Esophagus squamous epithelium (tissue), 5 donors: ENCODE measurements around the gene FOXO6. TPM values are rescaled to one million over a fixed set of nuclear protein-coding genes. Genes with fewer than 3 reads are reported as not detected.

Source experiments
- DNase-seq: peaks from one replicate; lab custom pipeline; 2025; lab: John Stamatoyannopoulos, UW
- H3K27ac ChIP-seq, 4 donors: fragments of 200-600 bp; sonication (generic); one replicate each; pipeline ENCODE4 v1.5.1; 2016 to 2019; ENCODE audit warnings: mild to moderate bottlenecking in 1 of 4
- H3K27me3 ChIP-seq, 4 donors: fragments of 200-600 bp; sonication (generic); 1 replicate in 3 of 4; 2 replicates in 1 of 4; pipeline versions ENCODE4 v1.5.1 to v1.6.0; 2017 to 2021; ENCODE audit warnings: antibody characterized with exemption in 1 of 4
- H3K36me3 ChIP-seq, 3 donors: fragments of 200-600 bp; sonication (generic); one replicate each; pipeline ENCODE4 v1.5.1; 2016 to 2019
- H3K4me1 ChIP-seq, 3 donors: fragments of 200-600 bp; sonication (generic); one replicate each; pipeline ENCODE4 v1.5.1; 2017 to 2019
- H3K4me3 ChIP-seq, 4 donors: fragments of 200-600 bp; sonication (generic); 1 replicate in 3 of 4; 2 replicates in 1 of 4; pipeline ENCODE4 v1.5.1; 2016 to 2019; ENCODE audit warnings: mild to moderate bottlenecking in 2 of 4, moderate library complexity in 1 of 4
- H3K9me3 ChIP-seq, 3 donors: fragments of 200-600 bp; sonication (generic); one replicate each; pipeline ENCODE4 v1.5.1; 2016 to 2019
- POLR2A ChIP-seq, 4 donors: fragments of 450-650 bp; IDR thresholded peaks; one replicate each; pipeline ENCODE4 v1.6.1; 2017; ENCODE audit warnings: antibody characterized with exemption in 4 of 4, mild to moderate bottlenecking in 4 of 4, moderate library complexity in 3 of 4
- WGBS, 2 donors: methylation state at CpG; one replicate each; pipeline ENCODE4 v1.1.5; 2018; 5-methylcytosine and 5-hydroxymethylcytosine counted together
- intact Hi-C: fragments of 100-400 bp; cut with DNase I; formaldehyde crosslinking; loops from one replicate; pipeline ENCODE4 v1.15.0; 2022
- total RNA-seq, 4 donors: library from RNA; depleted of rRNA; stranded (reverse); fragments of >200 nt; gene quantifications; one replicate each; pipeline ENCODE4 v1.1.0, GENCODE V29; 2016
- TF ChIP-seq, protein P1 (sequence below), 6 experiments: fragments of 450-650 bp in 4 of 6; fragments of 200-600 bp in 2 of 6; sonication (generic) in 2 of 6; IDR thresholded peaks; one replicate each; pipeline ENCODE4 v1.5.1; 2016 to 2019; ENCODE audit warnings: antibody characterized with exemption in 6 of 6, mild to moderate bottlenecking in 4 of 6, moderate library complexity in 4 of 6
- donor health status: DM: yes; HTN: yes; CAD: no.

The FOXO6 gene
- total RNA-seq, 4 donors from 2014 or later: 0.18 to 0.53 (median 0.38) TPM; not detected in 1

DNA sequence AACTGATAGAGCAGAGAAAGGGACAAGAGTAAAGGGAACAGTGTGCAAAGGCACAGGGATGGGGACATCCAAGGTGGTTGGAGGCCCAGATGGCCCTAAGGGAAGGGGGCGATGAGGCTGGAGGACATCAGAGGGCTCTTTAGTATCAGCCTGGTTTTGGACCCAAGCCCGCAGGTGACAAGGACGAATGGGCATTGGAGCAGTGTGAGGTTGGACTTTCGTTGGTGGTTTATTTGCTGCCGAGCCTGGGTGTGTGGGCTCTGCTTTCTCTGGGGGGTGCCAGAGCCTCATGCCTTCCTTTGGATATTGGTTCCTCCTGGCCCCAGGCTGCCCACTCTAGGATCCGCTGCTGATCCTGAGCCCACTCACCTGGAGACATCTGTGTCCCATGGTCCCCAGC is 12.1 kb downstream of the FOXO6 start:
- Histone ChIP-seq H3K4me1 (peaks cover 8 to 14% (median 10%) of the 10 kb centered on the region in 3 donors), H3K36me3 (peaks cover 0 to 5% (median 0%) of the 10 kb centered on the region in 3 donors), H3K9me3 (no peaks in the 10 kb centered on the region), H3K27ac (no peak overlapping the region), H3K27me3 (peaks cover 0 to 34% (median 0%) of the 10 kb centered on the region in 4 donors), H3K4me3 (no peak overlapping the region)
- no peak for DNase-seq
- intact Hi-C loops: no loop called here
- TF ChIP-seq POLR2A (IDR thresholded peaks at IDR 0.05): no peak
- TF ChIP-seq, protein P1, sequence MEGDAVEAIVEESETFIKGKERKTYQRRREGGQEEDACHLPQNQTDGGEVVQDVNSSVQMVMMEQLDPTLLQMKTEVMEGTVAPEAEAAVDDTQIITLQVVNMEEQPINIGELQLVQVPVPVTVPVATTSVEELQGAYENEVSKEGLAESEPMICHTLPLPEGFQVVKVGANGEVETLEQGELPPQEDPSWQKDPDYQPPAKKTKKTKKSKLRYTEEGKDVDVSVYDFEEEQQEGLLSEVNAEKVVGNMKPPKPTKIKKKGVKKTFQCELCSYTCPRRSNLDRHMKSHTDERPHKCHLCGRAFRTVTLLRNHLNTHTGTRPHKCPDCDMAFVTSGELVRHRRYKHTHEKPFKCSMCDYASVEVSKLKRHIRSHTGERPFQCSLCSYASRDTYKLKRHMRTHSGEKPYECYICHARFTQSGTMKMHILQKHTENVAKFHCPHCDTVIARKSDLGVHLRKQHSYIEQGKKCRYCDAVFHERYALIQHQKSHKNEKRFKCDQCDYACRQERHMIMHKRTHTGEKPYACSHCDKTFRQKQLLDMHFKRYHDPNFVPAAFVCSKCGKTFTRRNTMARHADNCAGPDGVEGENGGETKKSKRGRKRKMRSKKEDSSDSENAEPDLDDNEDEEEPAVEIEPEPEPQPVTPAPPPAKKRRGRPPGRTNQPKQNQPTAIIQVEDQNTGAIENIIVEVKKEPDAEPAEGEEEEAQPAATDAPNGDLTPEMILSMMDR (IDR thresholded peaks at IDR 0.05): no peak
- WGBS, 2 donors: 68 to 69% methylated on average over 3 to 6 of the region's 6 CpGs

- TF ChIP-seq, protein P1 (IDR thresholded peaks at IDR 0.05): no peak
- no peak for TF ChIP-seq POLR2A (IDR thresholded peaks at IDR 0.05)
- intact Hi-C loops: no loop called here
Observed at GRCh38 chr1:41374711-41375110, 13.5 kb downstream of the FOXO6 start.

GRCh38 chr1:41377397-41377796 is 16.2 kb downstream of the FOXO6 start:
- no peaks in the 10 kb centered on the region for H3K9me3 ChIP-seq
- H3K36me3 ChIP-seq: peaks cover 0 to 5% (median 0%) of the 10 kb centered on the region in 3 donors
- no peak for DNase-seq
- intact Hi-C loops: no loop called here
- H3K4me1 ChIP-seq: peaks cover 8 to 25% (median 9%) of the 10 kb centered on the region in 3 donors
- no peak overlapping the region for H3K4me3 ChIP-seq
- 93 to 100% methylated on average over 1 to 2 of the region's 4 CpGs for WGBS, 2 donors
- TF ChIP-seq, protein P1 (IDR thresholded peaks at IDR 0.05): no peak
- no peak for TF ChIP-seq POLR2A (IDR thresholded peaks at IDR 0.05)
- H3K27me3 ChIP-seq: peaks cover 0 to 36% (median 0%) of the 10 kb centered on the region in 4 donors
- no peak overlapping the region for H3K27ac ChIP-seq

More at GRCh38 chr1:41374711-41375110, 13.5 kb downstream of the FOXO6 start:
- Histone ChIP-seq H3K36me3 (peaks cover 0 to 5% (median 0%) of the 10 kb centered on the region in 3 donors), H3K4me1 (peaks cover 8 to 14% (median 10%) of the 10 kb centered on the region in 3 donors), H3K4me3 (no peak overlapping the region), H3K9me3 (no peaks in the 10 kb centered on the region), H3K27me3 (peaks cover 0 to 26% (median 0%) of the 10 kb centered on the region in 4 donors), H3K27ac (no peak overlapping the region)
- DNase-seq: no peak
- 67 to 88% methylated on average over 5 to 6 of the region's 6 CpGs for WGBS, 2 donors

- no peaks in the 10 kb centered on the region for H3K9me3 ChIP-seq
- H3K4me1 ChIP-seq: peaks cover 6 to 29% (median 7%) of the 10 kb centered on the region in 3 donors
- 79 to 94% methylated on average over 3 to 4 of the region's 4 CpGs for WGBS, 2 donors
- H3K27me3 ChIP-seq: peaks cover 0 to 38% (median 0%) of the 10 kb centered on the region in 4 donors
- DNase-seq: no peak
- intact Hi-C loops: no loop called here
- no peak overlapping the region for H3K27ac ChIP-seq
- H3K4me3 ChIP-seq: no peak overlapping the region
- H3K36me3 ChIP-seq: peaks cover 0 to 5% (median 0%) of the 10 kb centered on the region in 3 donors
- TF ChIP-seq, protein P1 (IDR thresholded peaks at IDR 0.05): no peak
- no peak for TF ChIP-seq POLR2A (IDR thresholded peaks at IDR 0.05)
Observed at GRCh38 chr1:41378222-41378621, 17.0 kb downstream of the FOXO6 start.

- DNase-seq: no peak
- TF ChIP-seq POLR2A (IDR thresholded peaks at IDR 0.05): no peak
- TF ChIP-seq, protein P1 (IDR thresholded peaks at IDR 0.05): no peak
- WGBS, 2 donors: 73 to 92% methylated on average over 4 of the region's 4 CpGs
- intact Hi-C loops: no loop called here
- no peak overlapping the region for H3K27ac ChIP-seq
- H3K9me3 ChIP-seq: no peaks in the 10 kb centered on the region
- peaks cover 0 to 44% (median 0%) of the 10 kb centered on the region in 4 donors for H3K27me3 ChIP-seq
- H3K4me3 ChIP-seq: no peak overlapping the region
- H3K4me1 ChIP-seq: peaks cover 6 to 35% (median 7%) of the 10 kb centered on the region in 3 donors
- H3K36me3 ChIP-seq: peaks cover 0 to 5% (median 0%) of the 10 kb centered on the region in 3 donors
Observed at GRCh38 chr1:41378999-41379737, 17.9 kb downstream of the FOXO6 start.
